Activated CD4-positive, alpha-beta T cell treated with anti-CD3 and anti-CD28 coated beads, Interleukin-2, amount 10 ng/mL, durations not matched to agents 7 days and 5 days (primary cell): ENCODE data around the gene JMJD8. TPM values are rescaled to one million over a fixed set of nuclear protein-coding genes. Genes with fewer than 3 reads are reported as not detected.
"Not testable (repeated sequence)": the region's sequence is repeated elsewhere in the genome, so short reads cannot be mapped to it uniquely, and the experiment has no call there.

ENCODE experiments used
- CTCF ChIA-PET: fragments of 350-600 bp; sonication (Branson Sonifier 250); formaldehyde crosslinking; loops from one replicate; lab custom pipeline; 2021; ENCODE audit warnings: antibody characterized with exemption; lab: Charles Lee
- POLR2A ChIA-PET: fragments of 350-600 bp; sonication (Branson Sonifier 250); formaldehyde crosslinking; loops from one replicate; lab custom pipeline; 2021; ENCODE audit warnings: antibody characterized with exemption; lab: Charles Lee
- DNase-seq: peaks from one replicate; pipeline ENCODE4 v3.0.0-alpha.2; 2020
- H3K27ac Mint-ChIP-seq: one replicate; pipeline ENCODE4 v1.8.0; 2021; ENCODE audit warnings: mild to moderate bottlenecking, moderate library complexity, mixed read lengths
- H3K27me3 Mint-ChIP-seq: one replicate; pipeline ENCODE4 v1.8.0; 2021; ENCODE audit warnings: mixed read lengths
- H3K36me3 Mint-ChIP-seq: one replicate; pipeline ENCODE4 v1.8.0; 2021; ENCODE audit warnings: low read depth, mixed read lengths
- H3K4me1 Mint-ChIP-seq: one replicate; pipeline ENCODE4 v1.8.0; 2021; ENCODE audit warnings: mixed read lengths
- H3K4me3 Mint-ChIP-seq: one replicate; pipeline ENCODE4 v1.8.0; 2021; ENCODE audit warnings: mild to moderate bottlenecking, moderate library complexity, mixed read lengths
- H3K9me3 Mint-ChIP-seq: one replicate; pipeline ENCODE4 v1.8.0; 2021; ENCODE audit warnings: mixed read lengths
- total RNA-seq, 2 experiments: library from RNA; stranded (reverse); gene quantifications; one replicate each; pipeline ENCODE4 v1.2.3, GENCODE V29; 2021

Gene JMJD8
- total RNA-seq, 2 experiments from 2014 or later: 33.8 to 34.3 TPM

DNA sequence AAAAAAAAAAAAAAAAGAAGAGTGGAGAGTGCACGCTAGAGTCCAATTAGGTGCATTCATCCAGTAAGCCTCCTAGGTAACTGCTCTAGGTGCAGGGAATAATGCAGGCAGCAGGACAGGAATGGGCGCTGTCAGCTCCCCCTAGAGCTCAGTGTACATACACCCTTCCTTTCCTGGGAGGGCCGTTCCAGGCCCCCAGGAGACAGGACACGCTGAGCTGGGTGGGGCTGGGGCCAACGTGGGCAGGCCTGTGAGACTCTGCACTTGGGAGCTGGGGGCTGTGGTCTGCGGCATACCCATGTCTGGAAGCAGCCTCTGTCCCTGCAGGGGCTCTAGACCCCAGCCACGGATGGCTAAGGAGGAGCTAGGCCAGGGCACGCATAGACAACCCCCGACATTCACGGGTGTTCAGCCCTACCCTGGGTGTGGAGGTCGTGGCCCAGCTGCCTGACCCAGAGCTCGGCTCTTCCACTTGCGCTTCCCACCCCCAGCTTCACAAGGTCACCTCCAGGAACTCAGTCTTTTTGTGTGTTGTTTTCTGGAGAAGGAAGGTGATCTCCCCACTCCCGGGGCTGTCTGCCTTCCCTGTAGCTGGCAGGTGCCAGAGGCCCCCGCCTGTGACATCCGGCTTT, 35.8 kb upstream of the JMJD8 start:
- Mint-ChIP-seq H3K36me3 (no peaks in the 10 kb centered on the region), H3K4me3 (peak overlapping the region; percentile 68), H3K27ac (peak overlapping the region; percentile 76), H3K9me3 (no peaks in the 10 kb centered on the region), H3K27me3 (peaks cover 10% of the 10 kb centered on the region), H3K4me1 (peaks cover 14% of the 10 kb centered on the region)
- ChIA-PET POLR2A (interaction anchor here (1.0 kb wide), 1 partner anchor 84 kb away, joined by 3 read pairs; the partner anchor contains the start of gene METTL26), CTCF (interaction anchor here (0.6 to 2.2 kb wide), 5 partner anchors 8 to 897 kb away, joined by 3 to 9 read pairs (median 5); partner anchors contain the start of gene CIAO3)
- no peak for DNase-seq

DNA sequence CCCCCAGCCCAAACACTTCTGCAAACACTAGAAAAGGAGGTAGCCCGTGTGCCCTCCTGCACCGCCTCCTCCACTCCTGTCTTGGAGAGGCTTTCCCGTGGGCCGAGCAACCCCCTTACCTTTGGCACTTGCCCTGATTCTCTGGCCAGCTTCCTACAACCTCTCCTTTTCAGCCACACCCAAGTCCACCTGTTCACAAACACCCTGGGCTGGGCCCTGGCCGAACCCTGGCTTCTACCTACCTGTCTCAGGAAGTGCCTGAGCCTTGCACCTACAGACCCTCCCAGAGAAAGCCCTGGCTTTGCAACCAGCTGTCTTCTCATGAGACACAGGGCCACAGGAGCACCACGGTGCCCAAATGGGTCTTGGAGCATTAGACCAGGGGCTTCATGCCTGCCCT, 34.8 kb upstream of the JMJD8 start:
- no peak for DNase-seq
- ChIA-PET CTCF (interaction anchor here (1.9 kb wide), 1 partner anchor 17 kb away, joined by 9 read pairs; no protein-coding TSS in a partner anchor), POLR2A (no interaction called here)
- Mint-ChIP-seq H3K27ac (no peak overlapping the region), H3K4me3 (no peak overlapping the region), H3K36me3 (no peaks in the 10 kb centered on the region), H3K27me3 (peaks cover 12% of the 10 kb centered on the region), H3K4me1 (peaks cover 16% of the 10 kb centered on the region), H3K9me3 (no peaks in the 10 kb centered on the region)

DNA sequence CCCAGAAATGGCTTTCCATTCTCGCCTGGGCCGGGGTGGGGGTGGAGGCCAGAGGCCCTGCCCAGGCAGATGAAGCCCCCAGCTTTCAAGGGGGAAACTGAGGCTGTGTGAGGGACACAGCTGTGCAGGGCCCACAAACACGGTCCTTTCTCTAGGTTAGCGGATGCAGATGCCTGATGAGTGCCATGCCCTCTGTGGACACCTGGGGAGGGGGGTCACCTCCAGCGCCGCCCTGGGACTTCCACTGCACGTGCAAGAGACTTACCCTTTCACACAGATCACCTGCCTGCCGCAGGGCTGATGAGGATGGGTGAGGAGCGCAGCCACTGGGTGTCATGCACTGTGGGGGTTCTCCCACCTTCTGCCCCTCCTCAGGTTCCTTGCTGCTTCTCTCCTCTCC, 34.3 kb upstream of the JMJD8 start:
- Mint-ChIP-seq H3K27ac (no peak overlapping the region), H3K4me3 (no peak overlapping the region), H3K4me1 (peaks cover 17% of the 10 kb centered on the region), H3K27me3 (peaks cover 16% of the 10 kb centered on the region), H3K9me3 (no peaks in the 10 kb centered on the region), H3K36me3 (no peaks in the 10 kb centered on the region)
- CTCF ChIA-PET: no interaction called here
- POLR2A ChIA-PET: no interaction called here
- no peak for DNase-seq

DNA sequence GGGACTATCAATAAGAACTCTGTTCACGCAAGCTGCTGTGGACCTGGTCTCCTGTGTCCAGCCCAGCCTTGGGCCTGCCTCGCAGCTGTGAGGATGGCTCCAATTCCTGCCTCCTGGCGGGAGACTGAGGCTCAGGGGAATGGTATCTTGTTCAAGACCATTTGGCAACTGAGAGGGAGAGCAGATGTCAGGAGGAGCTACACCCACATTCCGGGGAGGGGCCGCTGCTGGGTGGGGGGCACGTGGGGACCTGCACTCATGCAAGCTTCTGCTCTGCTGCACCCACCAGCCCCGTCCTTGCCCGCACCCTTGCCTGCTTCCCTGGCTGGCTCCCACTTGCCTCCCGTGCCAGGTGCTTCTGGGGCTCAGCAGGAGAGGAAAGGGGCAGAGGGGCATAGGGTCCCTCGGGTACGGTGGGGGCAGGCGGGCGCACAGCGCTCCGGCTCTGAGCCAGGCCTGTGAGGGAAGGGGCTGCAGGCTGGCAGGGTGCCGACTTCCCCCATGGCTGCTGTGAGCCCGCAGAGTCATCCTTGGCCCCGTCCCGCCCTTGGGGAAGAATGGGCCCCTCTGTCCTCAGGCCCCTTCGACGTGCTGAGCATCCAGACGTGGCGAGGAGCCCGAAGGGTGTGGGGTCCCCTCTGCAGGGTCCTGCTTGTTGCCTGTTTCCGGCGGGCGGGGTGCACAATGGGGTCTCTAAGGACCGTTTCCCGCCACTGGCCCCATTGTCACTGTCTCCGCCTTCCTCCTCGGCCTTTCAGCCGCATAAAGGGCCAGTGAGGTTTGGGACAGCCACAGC, 33.5 kb upstream of the JMJD8 start:
- POLR2A ChIA-PET: no interaction called here
- CTCF ChIA-PET: interaction anchor here (1.6 kb wide), 1 partner anchor 68 kb away, joined by 7 read pairs; no protein-coding TSS in a partner anchor
- Mint-ChIP-seq H3K4me1 (peaks cover 19% of the 10 kb centered on the region), H3K36me3 (no peaks in the 10 kb centered on the region), H3K27ac (no peak overlapping the region), H3K9me3 (no peaks in the 10 kb centered on the region), H3K27me3 (peaks cover 19% of the 10 kb centered on the region), H3K4me3 (no peak overlapping the region)
- DNase-seq: no peak

DNA sequence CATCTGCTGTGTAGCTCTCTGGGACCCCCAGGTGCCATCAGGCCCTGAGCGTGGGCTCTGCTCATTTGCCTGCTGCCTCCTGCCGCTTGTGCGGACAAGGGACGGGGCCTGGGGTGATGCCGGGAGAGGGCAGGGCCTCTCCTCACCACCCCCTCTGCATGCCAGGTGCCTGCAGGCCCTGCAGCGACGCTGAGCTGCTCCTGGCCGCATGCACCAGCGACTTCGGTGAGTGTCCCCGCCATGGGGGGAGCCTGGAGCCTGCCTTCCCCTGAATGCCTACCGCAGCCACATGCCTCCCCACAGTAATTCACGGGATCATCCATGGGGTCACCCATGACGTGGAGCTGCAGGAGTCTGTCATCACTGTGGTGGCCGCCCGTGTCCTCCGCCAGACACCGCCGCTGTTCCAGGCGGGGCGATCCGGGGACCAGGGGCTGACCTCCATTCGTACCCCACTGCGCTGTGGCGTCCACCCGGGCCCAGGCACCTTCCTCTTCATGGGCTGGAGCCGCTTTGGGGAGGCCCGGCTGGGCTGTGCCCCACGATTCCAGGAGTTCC, 32.7 kb upstream of the JMJD8 start:
- Mint-ChIP-seq H3K4me3 (no peak overlapping the region), H3K27ac (no peak overlapping the region), H3K4me1 (peaks cover 18% of the 10 kb centered on the region), H3K9me3 (no peaks in the 10 kb centered on the region), H3K27me3 (peaks cover 21% of the 10 kb centered on the region), H3K36me3 (no peaks in the 10 kb centered on the region)
- POLR2A ChIA-PET: no interaction called here
- no peak for DNase-seq
- CTCF ChIA-PET: interaction anchor here (1.3 to 1.6 kb wide), 4 partner anchors 9 to 69 kb away, joined by 4 to 7 read pairs (median 4); partner anchors contain the start of gene CCDC78

DNA sequence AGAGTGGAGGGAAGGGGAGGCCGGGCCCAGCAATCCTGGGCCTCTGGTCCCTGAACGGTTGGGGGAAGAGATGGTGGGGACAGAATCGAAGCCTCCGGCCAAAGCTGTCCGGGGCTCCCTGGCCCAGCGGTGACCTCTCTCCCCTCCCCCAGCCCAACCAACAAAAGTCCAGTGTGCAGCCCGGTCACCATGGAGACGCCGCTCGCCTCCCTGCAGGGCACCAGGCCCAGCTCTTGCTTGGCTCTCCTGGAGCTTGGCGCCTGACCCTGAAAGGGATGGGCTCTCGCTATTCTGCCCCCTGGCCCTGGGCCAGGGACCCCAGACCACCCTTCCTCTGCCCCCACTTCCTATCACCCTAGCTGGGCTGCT, 32.0 kb upstream of the JMJD8 start:
- no peak overlapping the region for H3K27ac Mint-ChIP-seq
- CTCF ChIA-PET: interaction anchor here (0.9 to 1.6 kb wide), 6 partner anchors 10 to 70 kb away, joined by 3 to 7 read pairs (median 4); partner anchors contain the start of genes CCDC78 and CIAO3
- POLR2A ChIA-PET: no interaction called here

DNA sequence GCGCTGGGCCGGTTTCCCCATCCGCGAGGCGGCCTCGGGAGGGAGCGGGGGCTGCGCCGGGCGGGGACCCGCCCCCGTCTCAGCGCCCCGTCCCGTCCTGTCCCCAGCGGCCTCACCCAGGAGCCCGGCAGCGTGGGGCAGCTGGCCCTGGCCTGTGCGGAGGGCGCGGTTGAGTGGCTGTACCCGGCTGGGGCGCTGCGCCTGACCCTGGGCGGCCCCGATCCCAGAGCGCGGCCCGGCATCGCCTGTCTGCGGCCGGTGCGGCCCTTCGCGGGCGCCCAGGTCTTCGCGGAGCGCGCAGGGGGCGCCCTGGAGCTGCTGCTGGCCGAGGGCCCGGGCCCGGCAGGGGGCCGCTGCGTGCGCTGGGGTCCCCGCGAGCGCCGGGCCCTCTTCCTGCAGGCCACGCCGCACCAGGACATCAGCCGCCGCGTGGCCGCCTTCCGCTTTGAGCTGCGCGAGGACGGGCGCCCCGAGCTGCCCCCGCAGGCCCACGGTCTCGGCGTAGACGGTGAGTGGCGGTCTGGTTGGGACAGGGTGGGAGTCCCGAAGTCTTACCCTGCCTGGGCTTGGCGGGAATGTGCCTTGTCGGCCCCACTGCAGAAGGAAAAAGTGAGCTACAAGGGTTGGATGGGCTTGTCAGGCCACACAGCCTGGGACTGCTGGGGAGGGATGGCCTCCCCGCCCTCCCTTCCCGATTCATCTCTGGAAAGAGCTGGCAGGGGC, 31.5 kb upstream of the JMJD8 start:
- Mint-ChIP-seq H3K9me3 (no peaks in the 10 kb centered on the region), H3K4me1 (peaks cover 17% of the 10 kb centered on the region), H3K36me3 (no peaks in the 10 kb centered on the region), H3K27ac (no peak overlapping the region), H3K27me3 (peaks cover 24% of the 10 kb centered on the region), H3K4me3 (peak overlapping the region; percentile 13)
- DNase-seq: no peak
- POLR2A ChIA-PET: interaction anchor here (1.0 kb wide), 1 partner anchor 73 kb away, joined by 3 read pairs; the partner anchor contains the start of genes CHTF18 and RPUSD1
- CTCF ChIA-PET: interaction anchor here (0.6 to 1.6 kb wide), 9 partner anchors 10 to 70 kb away, joined by 3 to 7 read pairs (median 3); partner anchors contain the start of genes CCDC78 and CIAO3

More for the DNA sequence above, 32.0 kb upstream of the JMJD8 start:
- H3K27me3 Mint-ChIP-seq: peaks cover 23% of the 10 kb centered on the region
- no peak for DNase-seq
- peak overlapping the region; percentile 25 for H3K4me3 Mint-ChIP-seq
- no peaks in the 10 kb centered on the region for H3K36me3 Mint-ChIP-seq
- H3K4me1 Mint-ChIP-seq: peaks cover 17% of the 10 kb centered on the region
- no peaks in the 10 kb centered on the region for H3K9me3 Mint-ChIP-seq

DNA sequence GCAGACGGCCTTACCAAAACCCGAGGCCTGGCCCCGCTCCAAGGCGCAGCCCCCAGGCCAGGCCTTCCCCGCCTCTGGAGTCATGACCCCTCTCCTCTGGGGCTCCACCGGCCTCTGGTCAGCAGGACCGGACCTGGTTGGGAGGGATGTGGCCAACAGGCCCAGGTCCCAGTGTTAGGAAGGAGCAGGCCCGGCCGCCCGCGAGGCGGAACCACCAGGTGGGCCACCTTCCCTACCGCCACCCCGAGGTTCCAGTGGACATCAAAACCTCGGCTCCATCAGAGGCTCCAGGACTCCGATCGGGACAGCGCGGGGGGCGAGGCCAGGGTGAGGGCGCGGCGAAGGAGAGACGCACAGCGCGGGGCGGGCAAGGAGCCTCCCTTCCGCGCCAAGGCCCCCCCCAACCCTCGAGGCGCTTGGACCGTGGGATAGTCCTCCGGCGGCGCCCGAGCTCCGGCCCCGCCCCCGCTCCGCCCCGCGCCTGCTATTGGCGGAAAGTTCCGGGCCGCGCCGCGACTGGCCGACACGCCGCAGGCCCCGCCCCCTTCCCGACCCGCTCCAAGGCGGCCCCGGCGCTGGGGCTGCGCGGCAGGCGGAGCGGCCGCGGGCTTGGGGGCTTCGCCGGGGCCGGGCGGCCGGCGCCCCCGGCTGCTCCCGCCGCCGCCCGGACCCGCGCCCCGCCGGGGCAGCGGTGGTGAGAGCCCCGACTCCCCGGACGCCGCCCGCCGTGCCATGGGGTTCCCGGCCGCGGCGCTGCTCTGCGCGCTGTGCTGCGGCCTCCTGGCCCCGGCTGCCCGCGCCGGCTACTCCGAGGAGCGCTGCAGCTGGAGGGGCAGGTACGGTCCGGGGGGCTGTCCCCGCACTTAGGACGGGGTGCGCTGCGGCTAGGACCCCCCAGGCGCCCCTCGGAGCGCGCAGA, 30.7 kb upstream of the JMJD8 start, which contains the start of gene METRN:
TSS of gene METRN (plus strand) at position 561 of the 919 bp plus-strand sequence. CDS start at position 733, 172 bp downstream.
- H3K27me3 Mint-ChIP-seq: peaks cover 26% of the 10 kb centered on the region
- ChIA-PET POLR2A (interaction anchor here (1.0 kb wide), 1 partner anchor 73 kb away, joined by 3 read pairs; the partner anchor contains the start of genes CHTF18 and RPUSD1), CTCF (interaction anchor here (0.6 to 1.3 kb wide), 5 partner anchors 8 to 70 kb away, joined by 3 read pairs; no protein-coding TSS in a partner anchor)
- H3K9me3 Mint-ChIP-seq: no peaks in the 10 kb centered on the region
- H3K4me3 Mint-ChIP-seq: peak within 1 kb of the TSS; percentile 13
- H3K4me1 Mint-ChIP-seq: peaks cover 9% of the 10 kb centered on the region
- peak; percentile 89 for DNase-seq
- no peak within 1 kb of the TSS for H3K27ac Mint-ChIP-seq
- no peaks in the 10 kb centered on the region for H3K36me3 Mint-ChIP-seq

DNA sequence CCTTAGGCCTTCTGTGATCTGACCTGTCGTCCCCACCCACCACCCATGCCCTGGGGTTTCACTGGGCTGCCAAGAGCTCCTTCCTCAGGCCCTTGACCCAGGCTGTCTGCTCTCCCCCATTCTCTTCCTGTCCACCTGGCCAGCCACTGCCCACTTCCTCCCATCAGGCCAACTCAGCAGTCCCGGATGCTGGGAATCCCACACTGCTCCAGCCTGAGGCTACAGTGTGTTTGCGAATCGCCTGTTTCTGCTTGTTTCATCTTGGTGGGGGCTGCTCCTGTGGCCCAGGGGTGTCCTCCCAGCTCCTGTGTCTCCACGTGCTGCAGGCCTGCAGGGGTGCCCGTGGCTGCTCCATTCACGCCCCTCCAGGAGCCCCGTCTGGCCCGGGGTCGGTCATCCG, 29.9 kb upstream of the JMJD8 start:
- POLR2A ChIA-PET: no interaction called here
- peaks cover 8% of the 10 kb centered on the region for H3K4me1 Mint-ChIP-seq
- CTCF ChIA-PET: interaction anchor here (0.8 to 2.3 kb wide), 5 partner anchors 8 to 71 kb away, joined by 3 to 12 read pairs (median 3); partner anchors contain the start of genes CIAO3 and WDR24
- no peaks in the 10 kb centered on the region for H3K36me3 Mint-ChIP-seq
- no peak overlapping the region for H3K4me3 Mint-ChIP-seq
- no peak overlapping the region for H3K27ac Mint-ChIP-seq
- no peaks in the 10 kb centered on the region for H3K9me3 Mint-ChIP-seq
- DNase-seq: no peak
- peaks cover 30% of the 10 kb centered on the region for H3K27me3 Mint-ChIP-seq

DNA sequence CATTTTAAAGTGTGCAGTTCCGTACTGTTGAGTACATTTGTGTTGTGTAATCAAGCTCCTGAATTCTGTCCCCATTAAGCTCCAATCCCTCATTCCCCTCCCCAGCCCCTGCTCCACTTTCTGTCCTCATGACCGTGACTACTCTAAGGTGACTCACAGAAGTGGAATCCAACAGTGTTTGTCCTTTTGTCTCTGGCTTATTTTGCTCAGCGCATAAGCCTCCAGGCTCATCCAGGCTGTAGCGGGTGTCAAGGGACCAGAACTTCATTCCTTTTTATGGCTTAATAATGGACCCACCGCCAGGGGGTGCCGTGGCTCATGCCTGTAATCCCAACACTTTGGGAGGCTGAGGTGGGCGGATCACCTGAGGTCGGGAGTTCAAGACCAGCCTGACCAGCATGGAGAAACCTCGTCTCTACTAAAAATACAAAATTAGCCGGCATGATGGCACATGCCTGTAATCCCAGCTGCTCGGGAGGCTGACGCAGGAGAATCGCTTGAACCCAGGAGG, 28.7 kb upstream of the JMJD8 start:
- H3K4me3 Mint-ChIP-seq, H3K4me1 Mint-ChIP-seq, H3K36me3 Mint-ChIP-seq, H3K9me3 Mint-ChIP-seq, POLR2A ChIA-PET, H3K27ac Mint-ChIP-seq: not testable (repeated sequence)
- CTCF ChIA-PET: interaction anchor here (0.9 to 2.3 kb wide), 15 partner anchors 8 to 390 kb away, joined by 3 to 12 read pairs (median 4); partner anchors contain the start of genes ANTKMT, CCDC78, CHTF18 and CIAO3
- DNase-seq: peak; percentile 56
- peaks cover 37% of the 10 kb centered on the region for H3K27me3 Mint-ChIP-seq
